ENCODE measurements around the gene GRAMD2B. TPM values are rescaled to one million over a fixed set of nuclear protein-coding genes. Genes with fewer than 3 reads are reported as not detected.
A peak's percentile ranks its signal among the peaks of the same experiment; 100 is the strongest.

GRAMD2B gene
- total and polyA plus RNA-seq, 5 donors from 2014 or later: 6.5 to 16.8 (median 8.1) TPM

- Histone ChIP-seq H3K4me3 (ENCODE audit: low read depth, low read length) (peak overlapping the region; percentile 94), H3K36me3 (ENCODE audit: control insufficient read depth, insufficient read depth, low read length) (no peaks in the 10 kb centered on the region), H3K27ac (ENCODE audit: insufficient read depth, low read length, poor library complexity, severe bottlenecking) (peak overlapping the region; percentile 95), H3K9me3 (ENCODE audit: control insufficient read depth in 2 of 2, low read length in 2 of 2) (no peaks in the 10 kb centered on the region), H3K4me1 (ENCODE audit: control insufficient read depth, insufficient read depth, low read length, poor library complexity, severe bottlenecking) (peaks cover 52% of the 10 kb centered on the region), H3K27me3 (ENCODE audit: control insufficient read depth, insufficient read depth, low read length) (no peaks in the 10 kb centered on the region)
- no peaks in the 10 kb centered on the region for H3K9me3 Mint-ChIP-seq
- peak overlapping the region; percentile 97 to 99 (median 97) for H3K27ac Mint-ChIP-seq
- peak overlapping the region; percentile 82 to 95 (median 85) for H3K4me3 Mint-ChIP-seq
- H3K4me1 Mint-ChIP-seq: peaks cover 35 to 71% (median 55%) of the 10 kb centered on the region in 4 donors
- H3K36me3 Mint-ChIP-seq: peaks cover 10% of the 10 kb centered on the region
- DNase-seq: no peak
- no peak for ATAC-seq (ENCODE audit: low read depth in 2 of 2)
- no peaks in the 10 kb centered on the region for H3K27me3 Mint-ChIP-seq
These were observed 27.7 kb downstream of the GRAMD2B start for GRCh38 chr5:126450907-126451306.

DNA sequence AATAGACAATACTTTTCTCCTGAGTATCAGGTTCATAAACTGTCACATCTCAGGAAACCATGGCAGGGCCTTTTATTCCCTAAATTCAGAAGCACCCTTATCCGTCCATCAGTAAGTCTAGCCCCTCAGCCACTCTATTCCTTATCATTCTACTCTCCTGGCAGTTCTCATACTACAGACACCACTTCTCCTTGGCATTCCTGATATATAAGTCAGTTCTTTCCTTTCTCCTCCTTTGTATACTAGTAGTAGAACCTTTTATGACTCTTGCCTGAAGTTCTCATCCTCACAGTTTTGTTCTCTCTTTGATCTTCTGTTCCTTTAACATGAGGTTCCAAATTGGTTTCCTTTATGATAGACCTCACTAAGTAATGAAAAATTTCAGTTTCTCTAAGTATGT is 29.3 kb downstream of the GRAMD2B start:
- H3K27me3 ChIP-seq (ENCODE audit: control insufficient read depth, insufficient read depth, low read length): no peaks in the 10 kb centered on the region

DNA sequence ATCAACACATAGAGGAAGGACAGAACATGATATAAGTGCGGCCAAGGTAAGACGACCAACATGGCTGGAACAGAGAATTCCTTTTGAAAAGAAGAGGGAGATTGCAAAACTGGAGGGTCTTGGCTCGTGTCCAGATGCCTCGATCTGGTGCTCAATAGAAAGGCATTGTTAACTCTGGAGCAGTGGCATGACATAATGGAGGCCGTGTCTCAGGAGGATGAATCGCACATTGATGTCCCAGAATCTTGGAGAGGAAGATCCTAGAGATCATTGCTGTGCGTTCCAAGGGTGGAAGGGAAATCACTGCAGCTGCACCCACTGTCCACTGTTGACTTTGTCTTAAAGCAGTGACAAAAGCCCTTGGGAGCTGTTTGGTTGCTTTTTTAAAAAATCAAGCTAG is 30.9 kb downstream of the GRAMD2B start:
- H3K4me1 Mint-ChIP-seq: peaks cover 18 to 57% (median 44%) of the 10 kb centered on the region in 4 donors
- no peak overlapping the region for H3K4me3 Mint-ChIP-seq

More for the DNA sequence above, 29.3 kb downstream of the GRAMD2B start:
- Mint-ChIP-seq H3K4me3 (peak overlapping the region in 2 of 4 donors; percentile 16 to 52), H3K27ac (peak overlapping the region; percentile 61 to 99 (median 97)), H3K4me1 (peaks cover 26 to 66% (median 52%) of the 10 kb centered on the region in 4 donors), H3K27me3 (no peaks in the 10 kb centered on the region), H3K36me3 (peaks cover 14% of the 10 kb centered on the region), H3K9me3 (no peaks in the 10 kb centered on the region)
- H3K4me3 ChIP-seq (ENCODE audit: low read depth, low read length): no peak overlapping the region
- peaks cover 45% of the 10 kb centered on the region for H3K4me1 ChIP-seq (ENCODE audit: control insufficient read depth, insufficient read depth, low read length, poor library complexity, severe bottlenecking)
- no peak for DNase-seq
- H3K27ac ChIP-seq (ENCODE audit: insufficient read depth, low read length, poor library complexity, severe bottlenecking): no peak overlapping the region
- no peak for ATAC-seq (ENCODE audit: low read depth in 2 of 2)
- no peaks in the 10 kb centered on the region for H3K36me3 ChIP-seq (ENCODE audit: control insufficient read depth, insufficient read depth, low read length)
- no peaks in the 10 kb centered on the region for H3K9me3 ChIP-seq (ENCODE audit: control insufficient read depth in 2 of 2, low read length in 2 of 2)

DNA sequence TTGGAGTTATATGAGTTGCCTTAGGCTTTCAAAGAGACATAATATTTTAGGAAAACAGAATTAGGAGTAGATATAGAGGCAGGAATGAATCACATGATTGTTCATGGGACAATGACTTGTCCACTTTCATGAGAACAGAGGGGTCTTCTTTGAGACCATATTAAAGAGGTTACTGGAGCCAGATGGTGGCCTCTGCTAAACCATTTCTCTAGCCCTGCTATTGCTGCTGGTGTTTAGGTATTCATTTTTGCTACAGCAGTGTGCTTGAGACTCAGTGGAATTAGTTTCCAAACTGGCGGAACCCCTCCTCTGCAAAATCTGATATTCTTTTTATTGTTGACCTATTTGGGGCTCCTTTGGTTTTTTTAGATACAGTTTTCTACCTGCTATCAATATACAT is 31.3 kb downstream of the GRAMD2B start:
- H3K36me3 Mint-ChIP-seq: peaks cover 19% of the 10 kb centered on the region
- peaks cover 17 to 53% (median 42%) of the 10 kb centered on the region in 4 donors for H3K4me1 Mint-ChIP-seq
- Histone ChIP-seq H3K27me3 (ENCODE audit: control insufficient read depth, insufficient read depth, low read length) (no peaks in the 10 kb centered on the region), H3K9me3 (ENCODE audit: control insufficient read depth in 2 of 2, low read length in 2 of 2) (no peaks in the 10 kb centered on the region), H3K4me3 (ENCODE audit: low read depth, low read length) (no peak overlapping the region), H3K36me3 (ENCODE audit: control insufficient read depth, insufficient read depth, low read length) (no peaks in the 10 kb centered on the region), H3K4me1 (ENCODE audit: control insufficient read depth, insufficient read depth, low read length, poor library complexity, severe bottlenecking) (peaks cover 30% of the 10 kb centered on the region), H3K27ac (ENCODE audit: insufficient read depth, low read length, poor library complexity, severe bottlenecking) (no peak overlapping the region)
- H3K27me3 Mint-ChIP-seq: no peaks in the 10 kb centered on the region
- DNase-seq (no peak), ATAC-seq (ENCODE audit: low read depth in 2 of 2) (no peak)
- H3K9me3 Mint-ChIP-seq: no peaks in the 10 kb centered on the region
- H3K27ac Mint-ChIP-seq: peak overlapping the region in 1 of 3 donors; percentile 81
- H3K4me3 Mint-ChIP-seq: peak overlapping the region in 1 of 4 donors; percentile 18

More for the DNA sequence above, 30.9 kb downstream of the GRAMD2B start:
- Histone ChIP-seq H3K4me3 (ENCODE audit: low read depth, low read length) (no peak overlapping the region), H3K27me3 (ENCODE audit: control insufficient read depth, insufficient read depth, low read length) (no peaks in the 10 kb centered on the region), H3K36me3 (ENCODE audit: control insufficient read depth, insufficient read depth, low read length) (no peaks in the 10 kb centered on the region), H3K27ac (ENCODE audit: insufficient read depth, low read length, poor library complexity, severe bottlenecking) (no peak overlapping the region), H3K4me1 (ENCODE audit: control insufficient read depth, insufficient read depth, low read length, poor library complexity, severe bottlenecking) (peaks cover 35% of the 10 kb centered on the region), H3K9me3 (ENCODE audit: control insufficient read depth in 2 of 2, low read length in 2 of 2) (no peaks in the 10 kb centered on the region)
- ATAC-seq (ENCODE audit: low read depth in 2 of 2) (no peak), DNase-seq (no peak)
- Mint-ChIP-seq H3K36me3 (peaks cover 19% of the 10 kb centered on the region), H3K9me3 (no peaks in the 10 kb centered on the region), H3K27ac (peak overlapping the region in 1 of 3 donors; percentile 56), H3K27me3 (no peaks in the 10 kb centered on the region)

DNA sequence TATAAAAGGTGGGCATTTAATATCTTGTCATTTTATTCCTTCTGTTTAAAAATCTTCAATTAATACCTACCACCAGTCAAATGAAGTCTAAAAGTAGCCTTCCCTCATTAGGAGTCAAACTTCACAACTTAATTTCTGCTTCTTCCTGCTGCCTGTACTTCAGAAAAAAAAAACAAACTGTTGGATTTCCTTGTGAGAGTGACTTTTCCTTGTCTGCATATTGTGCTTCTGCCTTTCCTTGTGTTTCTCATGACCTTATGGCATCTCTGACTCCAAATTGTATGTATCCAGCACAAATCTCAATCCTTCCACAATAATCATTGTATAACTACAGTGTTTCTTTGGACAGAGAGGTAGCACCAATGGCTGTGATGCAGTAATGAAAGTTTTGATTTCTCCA is 32.1 kb downstream of the GRAMD2B start:
- H3K27ac Mint-ChIP-seq: peak overlapping the region in 2 of 3 donors; percentile 5 to 81
- peak overlapping the region in 1 of 4 donors; percentile 18 for H3K4me3 Mint-ChIP-seq
- Histone ChIP-seq H3K4me3 (ENCODE audit: low read depth, low read length) (no peak overlapping the region), H3K4me1 (ENCODE audit: control insufficient read depth, insufficient read depth, low read length, poor library complexity, severe bottlenecking) (peaks cover 23% of the 10 kb centered on the region), H3K27ac (ENCODE audit: insufficient read depth, low read length, poor library complexity, severe bottlenecking) (no peak overlapping the region), H3K27me3 (ENCODE audit: control insufficient read depth, insufficient read depth, low read length) (no peaks in the 10 kb centered on the region), H3K9me3 (ENCODE audit: control insufficient read depth in 2 of 2, low read length in 2 of 2) (no peaks in the 10 kb centered on the region), H3K36me3 (ENCODE audit: control insufficient read depth, insufficient read depth, low read length) (no peaks in the 10 kb centered on the region)
- peaks cover 10 to 46% (median 36%) of the 10 kb centered on the region in 4 donors for H3K4me1 Mint-ChIP-seq
- no peak for DNase-seq
- peaks cover 19% of the 10 kb centered on the region for H3K36me3 Mint-ChIP-seq
- no peaks in the 10 kb centered on the region for H3K27me3 Mint-ChIP-seq
- no peaks in the 10 kb centered on the region for H3K9me3 Mint-ChIP-seq
- ATAC-seq (ENCODE audit: low read depth in 2 of 2): no peak

GRCh38 chr5:126455728-126456127 is 32.5 kb downstream of the GRAMD2B start:
- Histone ChIP-seq H3K36me3 (ENCODE audit: control insufficient read depth, insufficient read depth, low read length) (no peaks in the 10 kb centered on the region), H3K27ac (ENCODE audit: insufficient read depth, low read length, poor library complexity, severe bottlenecking) (no peak overlapping the region), H3K4me3 (ENCODE audit: low read depth, low read length) (no peak overlapping the region), H3K4me1 (ENCODE audit: control insufficient read depth, insufficient read depth, low read length, poor library complexity, severe bottlenecking) (peaks cover 18% of the 10 kb centered on the region), H3K27me3 (ENCODE audit: control insufficient read depth, insufficient read depth, low read length) (no peaks in the 10 kb centered on the region), H3K9me3 (ENCODE audit: control insufficient read depth in 2 of 2, low read length in 2 of 2) (no peaks in the 10 kb centered on the region)
- no peak overlapping the region for H3K4me3 Mint-ChIP-seq
- H3K27ac Mint-ChIP-seq: no peak overlapping the region
- ATAC-seq (ENCODE audit: low read depth in 2 of 2) (no peak), DNase-seq (no peak)
- H3K36me3 Mint-ChIP-seq: peaks cover 22% of the 10 kb centered on the region
- peaks cover 6 to 44% (median 31%) of the 10 kb centered on the region in 4 donors for H3K4me1 Mint-ChIP-seq
- no peaks in the 10 kb centered on the region for H3K27me3 Mint-ChIP-seq
- H3K9me3 Mint-ChIP-seq: no peaks in the 10 kb centered on the region

DNA sequence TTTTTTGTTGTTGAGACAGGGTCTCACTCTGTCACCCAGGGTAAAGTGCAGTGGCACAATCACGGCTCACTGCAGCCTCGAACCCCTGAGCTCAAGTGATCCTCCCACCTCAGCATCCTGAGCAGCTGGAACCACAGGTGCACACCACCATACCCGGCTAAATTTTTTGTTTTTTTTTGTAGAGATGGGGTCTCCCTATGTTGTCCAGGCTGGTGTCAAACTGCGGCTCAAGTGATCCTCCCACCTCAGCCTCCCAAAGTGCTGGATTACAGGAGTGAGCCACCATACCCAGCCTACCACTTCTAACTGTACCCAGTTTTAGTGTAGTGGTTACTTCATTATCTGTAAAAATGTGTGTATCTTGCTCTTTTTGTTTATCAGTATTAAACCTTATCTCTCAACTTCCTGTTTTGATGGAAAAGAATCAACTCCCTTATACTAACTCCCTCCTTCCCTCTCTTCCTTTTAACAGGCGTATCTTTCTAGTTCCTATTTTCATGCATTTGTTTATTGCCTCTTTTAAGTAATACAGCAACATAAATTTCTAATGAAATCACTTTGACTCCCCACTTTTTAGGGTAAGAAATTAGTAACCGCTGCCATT is 33.1 kb downstream of the GRAMD2B start:
- Mint-ChIP-seq H3K4me1 (peaks cover 6 to 38% (median 25%) of the 10 kb centered on the region in 4 donors), H3K27me3 (no peaks in the 10 kb centered on the region)

DNA sequence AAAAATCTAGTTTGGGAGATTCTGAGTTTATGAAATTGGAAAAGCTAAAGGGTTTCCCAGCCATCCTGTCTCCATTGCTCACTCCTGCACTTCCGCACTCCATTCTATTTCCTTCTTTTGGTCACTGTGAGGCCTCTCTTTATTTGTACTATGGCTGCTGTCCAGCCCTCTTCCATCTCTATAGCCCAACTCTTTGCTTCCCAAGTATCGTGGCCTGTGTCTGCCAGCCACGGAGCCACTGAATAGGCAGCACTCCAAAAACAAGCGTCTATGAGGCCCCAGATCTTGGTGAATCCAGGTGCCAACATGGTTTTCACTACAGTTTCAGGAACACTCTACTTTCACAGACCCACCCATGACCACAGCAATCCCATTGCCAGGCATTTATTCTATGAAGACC is 37.2 kb downstream of the GRAMD2B start:
- no peak overlapping the region for H3K4me3 ChIP-seq (ENCODE audit: low read depth, low read length)
- Mint-ChIP-seq H3K4me1 (peaks cover 17 to 43% (median 31%) of the 10 kb centered on the region in 4 donors), H3K9me3 (no peaks in the 10 kb centered on the region), H3K27me3 (no peaks in the 10 kb centered on the region), H3K4me3 (peak overlapping the region in 1 of 4 donors; percentile 12), H3K27ac (peak overlapping the region in 2 of 3 donors; percentile 3 to 63), H3K36me3 (peaks cover 15% of the 10 kb centered on the region)
- H3K4me1 ChIP-seq (ENCODE audit: control insufficient read depth, insufficient read depth, low read length, poor library complexity, severe bottlenecking): peaks cover 11% of the 10 kb centered on the region
- H3K36me3 ChIP-seq (ENCODE audit: control insufficient read depth, insufficient read depth, low read length): peaks cover 4% of the 10 kb centered on the region
- H3K27ac ChIP-seq (ENCODE audit: insufficient read depth, low read length, poor library complexity, severe bottlenecking): no peak overlapping the region
- ATAC-seq (ENCODE audit: low read depth in 2 of 2): no peak
- no peak for DNase-seq
- H3K9me3 ChIP-seq (ENCODE audit: control insufficient read depth in 2 of 2, low read length in 2 of 2): no peaks in the 10 kb centered on the region
- H3K27me3 ChIP-seq (ENCODE audit: control insufficient read depth, insufficient read depth, low read length): no peaks in the 10 kb centered on the region

More for the DNA sequence above, 33.1 kb downstream of the GRAMD2B start:
- H3K27ac ChIP-seq (ENCODE audit: insufficient read depth, low read length, poor library complexity, severe bottlenecking): no peak overlapping the region
- no peaks in the 10 kb centered on the region for H3K9me3 Mint-ChIP-seq
- DNase-seq (no peak), ATAC-seq (ENCODE audit: low read depth in 2 of 2) (no peak)
- peaks cover 12% of the 10 kb centered on the region for H3K4me1 ChIP-seq (ENCODE audit: control insufficient read depth, insufficient read depth, low read length, poor library complexity, severe bottlenecking)
- H3K36me3 Mint-ChIP-seq: peaks cover 22% of the 10 kb centered on the region
- H3K27me3 ChIP-seq (ENCODE audit: control insufficient read depth, insufficient read depth, low read length): no peaks in the 10 kb centered on the region
- H3K4me3 ChIP-seq (ENCODE audit: low read depth, low read length): no peak overlapping the region
- peak overlapping the region in 2 of 4 donors; percentile 40 to 53 for H3K4me3 Mint-ChIP-seq
- no peaks in the 10 kb centered on the region for H3K36me3 ChIP-seq (ENCODE audit: control insufficient read depth, insufficient read depth, low read length)
- H3K9me3 ChIP-seq (ENCODE audit: control insufficient read depth in 2 of 2, low read length in 2 of 2): no peaks in the 10 kb centered on the region
- H3K27ac Mint-ChIP-seq: peak overlapping the region; percentile 38 to 78 (median 77)

All from CD4-positive, CD25-positive, alpha-beta regulatory T cell (primary cell).